H1 (cell line): ENCODE results near the gene LGALS1.

ENCODE experiments used
- JUN ChIP-seq: IDR thresholded peaks from 2 replicates; pipeline ENCODE4 v1.6.1; 2011; ENCODE audit warnings: low read depth, mild to moderate bottlenecking, improper control_type of control experiment, low read length
- KDM1A ChIP-seq: fragments of 200-600, 300-600 bp; sonication (generic); IDR thresholded peaks from 2 replicates; pipeline ENCODE4 v1.7.1; 2016; ENCODE audit warnings: mild to moderate bottlenecking, low read length, borderline replicate concordance
- POLR2A ChIP-seq, 2 experiments: IDR thresholded peaks; 1 replicate in 1 of 2; 2 replicates in 1 of 2; pipeline ENCODE4 v1.6.1; 2011; ENCODE audit warnings: low read depth in 2 of 2, low read length in 2 of 2, mild to moderate bottlenecking in 2 of 2; ENCODE audit errors: control extremely low read depth in 1 of 2
- RAD21 ChIP-seq, 2 experiments: IDR thresholded peaks in 1 of 2; conservative IDR thresholded peaks in 1 of 2; 2 replicates each; pipeline ENCODE4 v1.6.1; 2011; ENCODE audit warnings: low read depth in 2 of 2, low read length in 2 of 2, improper control_type of control experiment in 1 of 2, inconsistent platforms in 1 of 2, mild to moderate bottlenecking in 1 of 2, moderate library complexity in 1 of 2
- SAP30 ChIP-seq: fragments of 300-600 bp; sonication (generic); IDR thresholded peaks from 2 replicates; pipeline ENCODE4 v1.7.1; 2012; ENCODE audit warnings: low read length, moderate library complexity, mild to moderate bottlenecking, inconsistent platforms; ENCODE audit not compliant: insufficient read depth, insufficient replicate concordance
- TAF1 ChIP-seq: IDR thresholded peaks from 2 replicates; pipeline ENCODE4 v1.6.1; 2011; ENCODE audit warnings: mild to moderate bottlenecking, low read depth, low read length
- TBP ChIP-seq: IDR thresholded peaks from 2 replicates; pipeline ENCODE4 v1.6.1; 2011; ENCODE audit warnings: low read depth, low read length, improper control_type of control experiment
- TF ChIP-seq, protein P1 (sequence below): IDR thresholded peaks from 2 replicates; pipeline ENCODE4 v1.6.1; 2011; ENCODE audit warnings: low read length, improper control_type of control experiment
- TF ChIP-seq, protein P2 (sequence below), 3 experiments: IDR thresholded peaks; 1 replicate in 2 of 3; 2 replicates in 1 of 3; pipeline versions ENCODE4 v1.5.1 to v1.6.1; 2011; ENCODE audit warnings: low read length in 3 of 3, mild to moderate bottlenecking in 3 of 3, inconsistent platforms in 2 of 3, low read depth in 1 of 3, moderate library complexity in 1 of 3; ENCODE audit not compliant: insufficient read depth in 1 of 3; ENCODE audit errors: control extremely low read depth in 1 of 3

DNA sequence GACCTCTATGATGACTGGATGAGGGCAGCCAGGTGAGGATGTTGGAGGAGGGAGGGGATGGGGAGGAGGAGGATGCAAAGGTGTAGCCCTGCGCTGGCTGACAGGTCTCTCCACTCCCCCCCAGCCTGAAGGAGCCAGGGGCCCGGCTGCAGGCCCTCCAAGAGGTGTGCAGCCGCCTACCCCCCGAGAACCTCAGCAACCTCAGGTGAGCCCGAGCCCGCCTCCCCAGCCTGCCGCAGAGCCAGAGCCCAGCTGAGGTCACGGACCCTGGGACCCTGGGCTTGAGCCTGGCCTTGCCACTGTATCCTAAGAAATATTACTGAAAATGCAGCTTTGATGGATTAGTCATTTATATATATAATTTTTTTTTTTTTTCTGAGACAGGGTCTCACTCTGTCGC, 28.1 kb upstream of the LGALS1 start:
- TF ChIP-seq, protein P1, sequence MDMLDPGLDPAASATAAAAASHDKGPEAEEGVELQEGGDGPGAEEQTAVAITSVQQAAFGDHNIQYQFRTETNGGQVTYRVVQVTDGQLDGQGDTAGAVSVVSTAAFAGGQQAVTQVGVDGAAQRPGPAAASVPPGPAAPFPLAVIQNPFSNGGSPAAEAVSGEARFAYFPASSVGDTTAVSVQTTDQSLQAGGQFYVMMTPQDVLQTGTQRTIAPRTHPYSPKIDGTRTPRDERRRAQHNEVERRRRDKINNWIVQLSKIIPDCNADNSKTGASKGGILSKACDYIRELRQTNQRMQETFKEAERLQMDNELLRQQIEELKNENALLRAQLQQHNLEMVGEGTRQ: no peak
- no peak for TF ChIP-seq SAP30
- TF ChIP-seq, protein P2, sequence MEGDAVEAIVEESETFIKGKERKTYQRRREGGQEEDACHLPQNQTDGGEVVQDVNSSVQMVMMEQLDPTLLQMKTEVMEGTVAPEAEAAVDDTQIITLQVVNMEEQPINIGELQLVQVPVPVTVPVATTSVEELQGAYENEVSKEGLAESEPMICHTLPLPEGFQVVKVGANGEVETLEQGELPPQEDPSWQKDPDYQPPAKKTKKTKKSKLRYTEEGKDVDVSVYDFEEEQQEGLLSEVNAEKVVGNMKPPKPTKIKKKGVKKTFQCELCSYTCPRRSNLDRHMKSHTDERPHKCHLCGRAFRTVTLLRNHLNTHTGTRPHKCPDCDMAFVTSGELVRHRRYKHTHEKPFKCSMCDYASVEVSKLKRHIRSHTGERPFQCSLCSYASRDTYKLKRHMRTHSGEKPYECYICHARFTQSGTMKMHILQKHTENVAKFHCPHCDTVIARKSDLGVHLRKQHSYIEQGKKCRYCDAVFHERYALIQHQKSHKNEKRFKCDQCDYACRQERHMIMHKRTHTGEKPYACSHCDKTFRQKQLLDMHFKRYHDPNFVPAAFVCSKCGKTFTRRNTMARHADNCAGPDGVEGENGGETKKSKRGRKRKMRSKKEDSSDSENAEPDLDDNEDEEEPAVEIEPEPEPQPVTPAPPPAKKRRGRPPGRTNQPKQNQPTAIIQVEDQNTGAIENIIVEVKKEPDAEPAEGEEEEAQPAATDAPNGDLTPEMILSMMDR (IDR thresholded peaks at IDR 0.05; ENCODE audit: control extremely low read depth in 1 of 3, insufficient read depth in 1 of 3, low read depth in 1 of 3, low read length in 3 of 3): no peak
- no peak for TF ChIP-seq RAD21 (IDR thresholded peaks at IDR 0.05 in 1 of 2, conservative IDR thresholded peaks at IDR 0.05 in 1 of 2; ENCODE audit: low read depth in 2 of 2, low read length in 2 of 2)
- TF ChIP-seq TBP: no peak
- no peak for TF ChIP-seq POLR2A (IDR thresholded peaks at IDR 0.05; ENCODE audit: control extremely low read depth in 1 of 2, low read depth in 2 of 2, low read length in 2 of 2)
- no peak for TF ChIP-seq TAF1
- no peak for TF ChIP-seq JUN
- TF ChIP-seq KDM1A: no peak
